ENCODE results near the gene FOXP4.

The FOXP4 gene

GRCh38 chr6:41568585-41569384 lies 22.6 kb downstream of the FOXP4 start:
- H3K27me3 ChIP-seq: no peaks in the 10 kb centered on the region
- intact Hi-C loops (cut with DNase I; ENCODE audit: low total_unique reads): no loop called here
- DNase-seq: no peak
- H3K9me3 ChIP-seq: no peaks in the 10 kb centered on the region
- no peak for TF ChIP-seq CTCF (IDR thresholded peaks at IDR 0.05)
- peaks cover 17 to 72% (median 38%) of the 10 kb centered on the region in 3 donors for H3K36me3 ChIP-seq
- H3K27ac ChIP-seq: no peak overlapping the region
- peaks cover 0 to 65% (median 38%) of the 10 kb centered on the region in 4 donors for H3K4me1 ChIP-seq
- H3K4me3 ChIP-seq: no peak overlapping the region

DNA sequence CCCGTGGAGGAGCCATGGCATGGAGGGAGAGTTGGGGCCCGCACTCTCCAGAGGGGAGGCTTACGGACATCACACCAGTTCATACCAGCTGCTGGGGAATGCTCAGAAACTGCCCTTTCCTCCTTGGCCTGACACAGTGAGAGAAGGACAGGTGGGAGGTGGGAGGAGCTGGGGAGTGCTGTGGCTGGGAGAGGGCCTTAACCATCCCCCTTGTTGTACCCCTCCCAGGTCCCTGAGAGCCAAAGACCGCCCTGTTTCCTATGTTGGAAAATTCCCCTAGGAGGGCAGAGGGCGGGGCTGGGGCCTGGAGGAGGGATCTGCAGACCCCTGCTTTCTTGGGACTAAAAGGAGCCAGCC lies 24.1 kb downstream of the FOXP4 start:
- no peak for DNase-seq
- Histone ChIP-seq H3K4me3 (no peak overlapping the region), H3K36me3 (peaks cover 17 to 73% (median 38%) of the 10 kb centered on the region in 3 donors), H3K4me1 (peaks cover 0 to 68% (median 40%) of the 10 kb centered on the region in 4 donors), H3K9me3 (no peaks in the 10 kb centered on the region), H3K27me3 (no peaks in the 10 kb centered on the region), H3K27ac (no peak overlapping the region)
- intact Hi-C loops (cut with DNase I; ENCODE audit: low total_unique reads): no loop called here
- TF ChIP-seq CTCF (IDR thresholded peaks at IDR 0.05): no peak

- Histone ChIP-seq H3K27me3 (no peaks in the 10 kb centered on the region), H3K9me3 (no peaks in the 10 kb centered on the region), H3K4me3 (no peak overlapping the region), H3K27ac (no peak overlapping the region), H3K4me1 (peaks cover 0 to 75% (median 40%) of the 10 kb centered on the region in 4 donors), H3K36me3 (peaks cover 8 to 64% (median 28%) of the 10 kb centered on the region in 3 donors)
- DNase-seq: no peak
- intact Hi-C loops (cut with DNase I; ENCODE audit: low total_unique reads): no loop called here
- TF ChIP-seq CTCF (IDR thresholded peaks at IDR 0.05): no peak
These were observed 25.0 kb downstream of the FOXP4 start for GRCh38 chr6:41571021-41571780.

- no peak for TF ChIP-seq CTCF (IDR thresholded peaks at IDR 0.05)
- Histone ChIP-seq H3K36me3 (peaks cover 4 to 55% (median 16%) of the 10 kb centered on the region in 3 donors), H3K9me3 (no peaks in the 10 kb centered on the region), H3K27ac (no peak overlapping the region), H3K27me3 (no peaks in the 10 kb centered on the region), H3K4me1 (peaks cover 6 to 72% (median 35%) of the 10 kb centered on the region in 4 donors), H3K4me3 (no peak overlapping the region)
- no peak for DNase-seq
- intact Hi-C loops (cut with DNase I; ENCODE audit: low total_unique reads): no loop called here
These were observed 26.4 kb downstream of the FOXP4 start for GRCh38 chr6:41572613-41573012.

- intact Hi-C loops (cut with DNase I; ENCODE audit: low total_unique reads): no loop called here
These were observed 27.1 kb downstream of the FOXP4 start for GRCh38 chr6:41573276-41573675.

More at GRCh38 chr6:41573276-41573675, 27.1 kb downstream of the FOXP4 start:
- TF ChIP-seq CTCF (IDR thresholded peaks at IDR 0.05): no peak
- Histone ChIP-seq H3K27ac (no peak overlapping the region), H3K4me3 (no peak overlapping the region), H3K4me1 (peaks cover 6 to 74% (median 38%) of the 10 kb centered on the region in 4 donors), H3K36me3 (peaks cover 4 to 48% (median 14%) of the 10 kb centered on the region in 3 donors), H3K27me3 (no peaks in the 10 kb centered on the region), H3K9me3 (no peaks in the 10 kb centered on the region)
- DNase-seq: no peak
